ENCODE data around the gene SIRT4.

DNA sequence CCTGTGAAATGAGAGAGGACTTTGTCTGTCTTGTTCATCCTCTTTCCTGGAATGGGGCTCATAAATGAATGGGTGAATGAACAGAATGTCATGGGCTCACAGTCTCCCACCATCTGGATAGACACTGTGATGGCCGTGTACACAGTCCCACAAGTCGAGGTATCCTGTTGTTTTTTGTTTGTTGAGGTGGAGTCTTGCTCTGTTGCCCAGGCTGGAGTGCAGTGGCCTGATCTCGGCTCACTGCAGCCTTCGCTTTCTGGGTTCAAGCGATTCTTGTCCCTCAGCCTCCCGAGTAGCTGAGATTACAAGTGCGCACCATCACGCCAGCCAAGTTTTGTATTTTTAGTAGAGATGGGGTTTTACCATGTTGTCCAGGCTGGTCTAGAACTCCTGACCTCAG, 41.6 kb downstream of the SIRT4 start:
- no peak for TF ChIP-seq POLR2A (IDR thresholded peaks at IDR 0.05)
- TF ChIP-seq, protein P1, sequence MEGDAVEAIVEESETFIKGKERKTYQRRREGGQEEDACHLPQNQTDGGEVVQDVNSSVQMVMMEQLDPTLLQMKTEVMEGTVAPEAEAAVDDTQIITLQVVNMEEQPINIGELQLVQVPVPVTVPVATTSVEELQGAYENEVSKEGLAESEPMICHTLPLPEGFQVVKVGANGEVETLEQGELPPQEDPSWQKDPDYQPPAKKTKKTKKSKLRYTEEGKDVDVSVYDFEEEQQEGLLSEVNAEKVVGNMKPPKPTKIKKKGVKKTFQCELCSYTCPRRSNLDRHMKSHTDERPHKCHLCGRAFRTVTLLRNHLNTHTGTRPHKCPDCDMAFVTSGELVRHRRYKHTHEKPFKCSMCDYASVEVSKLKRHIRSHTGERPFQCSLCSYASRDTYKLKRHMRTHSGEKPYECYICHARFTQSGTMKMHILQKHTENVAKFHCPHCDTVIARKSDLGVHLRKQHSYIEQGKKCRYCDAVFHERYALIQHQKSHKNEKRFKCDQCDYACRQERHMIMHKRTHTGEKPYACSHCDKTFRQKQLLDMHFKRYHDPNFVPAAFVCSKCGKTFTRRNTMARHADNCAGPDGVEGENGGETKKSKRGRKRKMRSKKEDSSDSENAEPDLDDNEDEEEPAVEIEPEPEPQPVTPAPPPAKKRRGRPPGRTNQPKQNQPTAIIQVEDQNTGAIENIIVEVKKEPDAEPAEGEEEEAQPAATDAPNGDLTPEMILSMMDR (IDR thresholded peaks at IDR 0.05), result no peak
